ENCODE data around the gene CGB8.
"Not testable (repeated sequence)": the region's sequence is repeated elsewhere in the genome, so short reads cannot be mapped to it uniquely, and the experiment has no call there.

Gene CGB8

DNA sequence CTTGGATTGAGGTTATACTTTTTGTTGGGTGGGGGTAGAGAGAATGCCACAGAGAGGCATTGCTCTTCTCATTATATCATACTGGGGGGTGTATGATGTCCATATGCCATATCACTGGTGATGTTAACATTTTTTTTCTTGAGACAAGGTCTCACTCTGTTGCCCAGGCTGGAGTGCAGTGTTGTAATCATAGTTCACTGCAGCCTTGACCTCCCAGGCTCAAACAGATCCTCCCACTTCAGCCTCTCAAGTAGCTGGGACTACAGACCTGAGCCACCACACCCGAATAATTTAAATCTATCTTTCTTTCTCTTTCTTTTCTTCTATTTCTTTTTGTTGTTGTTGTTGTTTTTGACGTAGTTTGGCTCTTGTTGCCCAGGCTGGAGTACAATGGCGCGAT lies 31.5 kb upstream of the CGB8 start:
- H3K9ac ChIP-seq (ENCODE audit: low read depth, low read length), result no peak overlapping the region
- H3K27ac ChIP-seq (ENCODE audit: low read length), result no peak overlapping the region
- no peak overlapping the region for H3K4me3 ChIP-seq (ENCODE audit: low read length)
- no peaks in the 10 kb centered on the region for H3K4me1 ChIP-seq (ENCODE audit: insufficient read depth, low read length)
- no peaks in the 10 kb centered on the region for H3K9me3 ChIP-seq (ENCODE audit: insufficient read depth, low read depth, low read length)
- H3K36me3 ChIP-seq (ENCODE audit: insufficient read depth, low read depth, low read length), result no peaks in the 10 kb centered on the region
- no peaks in the 10 kb centered on the region; the same call in 1 of the 2 replicates for H3K27me3 ChIP-seq (ENCODE audit: insufficient read depth, low read length)

- not testable (repeated sequence) for H3K4me3 ChIP-seq (ENCODE audit: low read length); H3K9ac ChIP-seq (ENCODE audit: low read depth, low read length); H3K9me3 ChIP-seq (ENCODE audit: insufficient read depth, low read depth, low read length); H3K36me3 ChIP-seq (ENCODE audit: insufficient read depth, low read depth, low read length); H3K4me1 ChIP-seq (ENCODE audit: insufficient read depth, low read length); H3K27ac ChIP-seq (ENCODE audit: low read length)
- H3K27me3 ChIP-seq (ENCODE audit: insufficient read depth, low read length), result peaks cover 45% of the 10 kb centered on the region
Measured at GRCh38 chr19:49074869-49075268, 26.0 kb upstream of the CGB8 start.

GRCh38 chr19:49073514-49074378 lies 24.8 kb upstream of the CGB8 start:
- no peaks in the 10 kb centered on the region for H3K4me1 ChIP-seq (ENCODE audit: insufficient read depth, low read length)
- peaks cover 57% of the 10 kb centered on the region for H3K27me3 ChIP-seq (ENCODE audit: insufficient read depth, low read length)
- no peaks in the 10 kb centered on the region for H3K36me3 ChIP-seq (ENCODE audit: insufficient read depth, low read depth, low read length)
- no peak overlapping the region for H3K27ac ChIP-seq (ENCODE audit: low read length)
- no peak overlapping the region for H3K9ac ChIP-seq (ENCODE audit: low read depth, low read length)
- H3K4me3 ChIP-seq (ENCODE audit: low read length), result no peak overlapping the region
- H3K9me3 ChIP-seq (ENCODE audit: insufficient read depth, low read depth, low read length), result no peaks in the 10 kb centered on the region

DNA sequence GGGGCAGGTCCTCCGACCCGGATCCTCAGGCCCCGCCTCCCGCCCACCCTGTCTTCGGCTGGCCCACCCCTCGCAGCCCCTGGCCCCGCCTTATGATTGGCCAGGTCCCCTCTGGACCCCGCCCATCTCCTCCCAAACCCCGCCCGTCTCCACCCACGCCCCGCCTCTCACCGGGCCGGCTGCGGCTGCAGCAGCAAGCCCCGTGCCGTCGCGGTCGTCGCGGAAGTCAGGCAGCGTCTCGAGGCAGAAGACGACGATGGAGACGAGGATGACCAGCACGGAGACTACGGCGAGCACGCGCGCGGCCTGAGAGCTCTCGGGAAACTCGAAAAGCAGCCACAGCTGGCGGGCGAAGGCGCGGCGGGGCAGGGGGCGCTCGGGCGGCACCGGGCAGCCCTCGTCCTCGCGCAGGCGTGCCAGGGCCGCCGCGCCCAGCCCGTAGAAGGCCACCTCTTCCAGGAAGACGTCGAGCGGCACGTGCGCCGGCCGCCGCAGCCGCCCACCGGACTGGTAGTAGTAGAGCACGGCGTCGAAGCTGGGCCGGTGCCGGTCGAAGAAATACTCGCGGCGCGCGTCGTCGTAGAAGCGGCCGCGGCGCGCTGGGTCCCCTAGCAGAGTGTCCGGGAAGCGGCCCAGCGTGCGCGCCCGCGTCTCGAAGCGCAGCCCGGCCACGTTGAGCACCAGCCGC lies 23.1 kb upstream of the CGB8 start:
- no peaks in the 10 kb centered on the region for H3K9me3 ChIP-seq (ENCODE audit: insufficient read depth, low read depth, low read length)
- H3K9ac ChIP-seq (ENCODE audit: low read depth, low read length), result no peak overlapping the region
- no peaks in the 10 kb centered on the region for H3K4me1 ChIP-seq (ENCODE audit: insufficient read depth, low read length)
- H3K27me3 ChIP-seq (ENCODE audit: insufficient read depth, low read length), result peaks cover 72% of the 10 kb centered on the region
- no peak overlapping the region for H3K27ac ChIP-seq (ENCODE audit: low read length)
- H3K4me3 ChIP-seq (ENCODE audit: low read length), result no peak overlapping the region
- H3K36me3 ChIP-seq (ENCODE audit: insufficient read depth, low read depth, low read length), result no peaks in the 10 kb centered on the region

- Histone ChIP-seq H3K9me3 (ENCODE audit: insufficient read depth, low read depth, low read length) (no peaks in the 10 kb centered on the region), H3K36me3 (ENCODE audit: insufficient read depth, low read depth, low read length) (no peaks in the 10 kb centered on the region), H3K27me3 (ENCODE audit: insufficient read depth, low read length) (peaks cover 88% of the 10 kb centered on the region), H3K9ac (ENCODE audit: low read depth, low read length) (no peak overlapping the region), H3K4me3 (ENCODE audit: low read length) (no peak overlapping the region), H3K4me1 (ENCODE audit: insufficient read depth, low read length) (peaks cover 11% of the 10 kb centered on the region), H3K27ac (ENCODE audit: low read length) (no peak overlapping the region)
Measured at GRCh38 chr19:49070416-49070815, 21.5 kb upstream of the CGB8 start.

DNA sequence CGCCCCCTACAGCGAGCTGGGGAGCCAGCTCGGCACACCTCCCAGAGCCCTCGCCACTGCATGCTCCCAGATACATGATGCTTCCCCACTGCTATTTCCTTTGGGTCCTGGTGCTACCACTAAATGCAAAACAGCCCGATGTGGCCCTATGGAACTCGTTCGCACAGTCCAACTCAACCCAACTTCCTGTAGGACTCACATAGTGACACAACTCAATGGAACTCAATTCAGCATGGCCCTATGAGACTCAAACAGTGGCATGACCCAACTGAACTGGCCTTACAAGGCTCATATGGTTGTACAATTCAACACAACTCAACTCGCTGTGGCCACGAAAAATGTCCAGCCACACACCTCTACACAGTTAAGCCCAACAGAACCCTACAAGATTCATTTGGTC lies 20.1 kb upstream of the CGB8 start:
- no peak overlapping the region for H3K27ac ChIP-seq (ENCODE audit: low read length)

DNA sequence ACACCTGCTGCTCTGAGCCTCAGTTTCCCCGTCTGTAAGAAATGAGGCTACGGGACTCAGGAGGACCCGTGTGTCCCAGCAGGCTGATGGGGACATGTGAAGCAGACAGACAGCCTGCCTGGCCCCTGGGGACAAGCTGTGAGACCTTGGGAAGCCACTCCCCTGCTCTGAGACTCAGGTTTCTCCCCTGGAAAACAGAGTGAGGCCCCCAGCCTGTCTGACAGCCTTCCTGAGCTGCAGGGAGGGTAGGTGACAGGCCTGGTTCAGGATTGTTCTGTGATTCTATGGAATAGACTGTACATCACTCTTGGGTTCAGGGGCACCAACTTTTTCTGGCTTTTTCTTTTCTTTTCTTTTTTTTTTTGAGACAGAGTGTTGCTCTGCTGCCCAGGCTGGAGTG lies 18.6 kb upstream of the CGB8 start:
- peaks cover 17% of the 10 kb centered on the region for H3K4me1 ChIP-seq (ENCODE audit: insufficient read depth, low read length)
- no peaks in the 10 kb centered on the region for H3K36me3 ChIP-seq (ENCODE audit: insufficient read depth, low read depth, low read length)
- no peak overlapping the region for H3K4me3 ChIP-seq (ENCODE audit: low read length)
- peaks cover 75% of the 10 kb centered on the region for H3K27me3 ChIP-seq (ENCODE audit: insufficient read depth, low read length)
- no peaks in the 10 kb centered on the region for H3K9me3 ChIP-seq (ENCODE audit: insufficient read depth, low read depth, low read length)
- H3K9ac ChIP-seq (ENCODE audit: low read depth, low read length), result no peak overlapping the region
- H3K27ac ChIP-seq (ENCODE audit: low read length), result no peak overlapping the region

More for the DNA sequence above, 20.1 kb upstream of the CGB8 start:
- Histone ChIP-seq H3K4me1 (ENCODE audit: insufficient read depth, low read length) (peaks cover 15% of the 10 kb centered on the region), H3K27me3 (ENCODE audit: insufficient read depth, low read length) (peaks cover 88% of the 10 kb centered on the region), H3K9me3 (ENCODE audit: insufficient read depth, low read depth, low read length) (no peaks in the 10 kb centered on the region), H3K4me3 (ENCODE audit: low read length) (no peak overlapping the region), H3K9ac (ENCODE audit: low read depth, low read length) (no peak overlapping the region), H3K36me3 (ENCODE audit: insufficient read depth, low read depth, low read length) (no peaks in the 10 kb centered on the region)

- Histone ChIP-seq H3K4me1 (ENCODE audit: insufficient read depth, low read length) (peaks cover 17% of the 10 kb centered on the region), H3K27me3 (ENCODE audit: insufficient read depth, low read length) (peaks cover 63% of the 10 kb centered on the region), H3K4me3 (ENCODE audit: low read length) (no peak overlapping the region), H3K9ac (ENCODE audit: low read depth, low read length) (no peak overlapping the region), H3K9me3 (ENCODE audit: insufficient read depth, low read depth, low read length) (no peaks in the 10 kb centered on the region), H3K36me3 (ENCODE audit: insufficient read depth, low read depth, low read length) (no peaks in the 10 kb centered on the region), H3K27ac (ENCODE audit: low read length) (no peak overlapping the region)
Measured at GRCh38 chr19:49065905-49066512, 17.1 kb upstream of the CGB8 start.

- Histone ChIP-seq H3K27me3 (ENCODE audit: insufficient read depth, low read length) (peaks cover 55% of the 10 kb centered on the region), H3K9ac (ENCODE audit: low read depth, low read length) (peak within 1 kb of the TSS; percentile 45)
Measured at GRCh38 chr19:49064768-49065611, 16.1 kb upstream of the CGB8 start, which contains the start of gene NTF4. Gene NTF4 (minus strand): TSS chr19:49064818. CDS start chr19:49061997, 2,821 bp downstream.

DNA sequence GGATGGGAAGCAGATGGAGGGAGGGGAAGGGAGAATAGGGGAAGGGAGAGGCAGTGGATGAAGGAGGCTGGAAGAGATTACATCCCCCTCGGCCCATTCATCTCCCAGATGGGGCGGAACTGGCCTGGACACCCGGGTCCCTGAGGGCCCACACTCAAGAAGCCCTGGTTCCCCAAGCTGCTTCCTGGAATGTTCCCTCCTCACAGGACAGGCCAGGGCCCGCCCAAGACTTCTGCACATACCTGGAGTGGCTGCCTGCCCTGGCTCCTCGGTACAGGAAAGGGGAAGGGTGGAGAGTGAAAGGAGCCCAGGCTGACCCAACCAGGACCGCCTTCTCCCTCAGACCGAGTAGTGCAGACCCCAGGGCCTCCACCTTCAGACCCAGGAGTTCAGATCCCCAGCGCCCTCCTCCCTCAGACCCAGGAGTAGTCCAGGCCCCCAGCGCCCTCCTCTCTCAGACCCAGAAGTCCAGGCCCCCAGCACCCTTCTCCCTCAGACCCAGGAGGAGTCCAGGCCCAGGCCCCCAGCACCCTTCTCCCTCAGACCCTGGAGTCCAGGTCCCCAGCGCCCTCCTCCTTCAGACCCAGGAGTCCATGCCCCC lies 15.2 kb upstream of the CGB8 start:
- peak overlapping the region; percentile 48; the same call in 1 of the 2 replicates for H3K4me3 ChIP-seq (ENCODE audit: low read length)

More at GRCh38 chr19:49064768-49065611, 16.1 kb upstream of the CGB8 start, which contains the start of gene NTF4:
- Histone ChIP-seq H3K9me3 (ENCODE audit: insufficient read depth, low read depth, low read length) (no peaks in the 10 kb centered on the region), H3K4me1 (ENCODE audit: insufficient read depth, low read length) (peaks cover 17% of the 10 kb centered on the region), H3K36me3 (ENCODE audit: insufficient read depth, low read depth, low read length) (no peaks in the 10 kb centered on the region), H3K27ac (ENCODE audit: low read length) (no peak within 1 kb of the TSS), H3K4me3 (ENCODE audit: low read length) (peak within 1 kb of the TSS; percentile 48; the same call in 1 of the 2 replicates)

DNA sequence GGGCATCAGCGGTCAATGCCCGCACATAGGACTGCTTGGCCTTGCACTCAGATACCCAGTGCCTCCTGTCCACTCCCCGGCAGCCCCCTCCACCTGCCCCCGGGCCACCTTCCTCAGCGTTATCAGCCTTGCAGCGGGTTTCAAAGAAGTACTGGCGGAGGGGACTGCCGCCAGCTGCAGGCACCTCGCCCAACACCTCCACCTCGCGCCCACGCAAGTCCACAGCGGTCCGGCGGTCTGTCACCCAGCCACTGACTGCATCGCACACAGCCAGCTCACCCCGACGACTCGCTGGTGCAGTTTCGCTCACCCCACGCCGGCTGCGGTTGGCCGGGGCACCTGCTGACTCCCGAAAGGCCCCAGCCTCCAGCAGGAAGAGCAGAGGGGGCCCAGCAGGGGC lies 12.5 kb upstream of the CGB8 start:
- H3K4me3 ChIP-seq (ENCODE audit: low read length), result no peak overlapping the region
- peaks cover 20% of the 10 kb centered on the region for H3K4me1 ChIP-seq (ENCODE audit: insufficient read depth, low read length)
- no peak overlapping the region for H3K9ac ChIP-seq (ENCODE audit: low read depth, low read length)
- H3K36me3 ChIP-seq (ENCODE audit: insufficient read depth, low read depth, low read length), result no peaks in the 10 kb centered on the region
- H3K9me3 ChIP-seq (ENCODE audit: insufficient read depth, low read depth, low read length), result no peaks in the 10 kb centered on the region
- H3K27ac ChIP-seq (ENCODE audit: low read length), result no peak overlapping the region
- peaks cover 54% of the 10 kb centered on the region for H3K27me3 ChIP-seq (ENCODE audit: insufficient read depth, low read length)

More for the DNA sequence above, 15.2 kb upstream of the CGB8 start:
- no peaks in the 10 kb centered on the region for H3K36me3 ChIP-seq (ENCODE audit: insufficient read depth, low read depth, low read length)
- H3K27me3 ChIP-seq (ENCODE audit: insufficient read depth, low read length), result peaks cover 52% of the 10 kb centered on the region
- peaks cover 17% of the 10 kb centered on the region for H3K4me1 ChIP-seq (ENCODE audit: insufficient read depth, low read length)
- no peaks in the 10 kb centered on the region for H3K9me3 ChIP-seq (ENCODE audit: insufficient read depth, low read depth, low read length)
- no peak overlapping the region for H3K27ac ChIP-seq (ENCODE audit: low read length)
- H3K9ac ChIP-seq (ENCODE audit: low read depth, low read length), result no peak overlapping the region

All from iPS-20b (cell line).